Loucy (cell line): ENCODE measurements around the gene AP2B1.

ENCODE experiments used
- H2AFZ ChIP-seq: fragments of 200-600 bp; sonication (generic); 2 replicates; pipeline ENCODE4 v1.6.0; 2016; ENCODE audit warnings: antibody characterized with exemption, mild to moderate bottlenecking, low read length, moderate library complexity
- H3F3A ChIP-seq: fragments of 200-600 bp; 2 replicates; pipeline ENCODE4 v1.6.0; 2016; ENCODE audit warnings: antibody characterized with exemption, low read depth, mild to moderate bottlenecking
- H3K27me3 ChIP-seq: fragments of 200-600 bp; sonication (generic); 2 replicates; pipeline ENCODE4 v1.6.1; 2014; ENCODE audit warnings: low read length, mild to moderate bottlenecking; ENCODE audit not compliant: insufficient read depth, poor library complexity, severe bottlenecking
- H3K36me3 ChIP-seq: fragments of 200-600 bp; sonication (generic); 2 replicates; pipeline ENCODE4 v1.6.1; 2016; ENCODE audit warnings: low read length; ENCODE audit not compliant: insufficient read depth
- H3K4me1 ChIP-seq: fragments of 200-600 bp; sonication (generic); 2 replicates; pipeline ENCODE4 v1.5.1; 2014; ENCODE audit warnings: low read length, mild to moderate bottlenecking; ENCODE audit not compliant: insufficient read depth, poor library complexity, severe bottlenecking
- H3K4me2 ChIP-seq: fragments of 200-600 bp; sonication (generic); 2 replicates; pipeline ENCODE4 v1.6.0; 2014; ENCODE audit warnings: antibody characterized with exemption, low read length, low read depth, mild to moderate bottlenecking; ENCODE audit not compliant: poor library complexity, severe bottlenecking
- H3K4me3 ChIP-seq: fragments of 200-600 bp; sonication (generic); 2 replicates; pipeline ENCODE4 v1.5.1; 2014; ENCODE audit warnings: low read length, mild to moderate bottlenecking, mixed read lengths; ENCODE audit not compliant: poor library complexity, severe bottlenecking
- H3K79me2 ChIP-seq: fragments of 200-600 bp; sonication (generic); 2 replicates; pipeline ENCODE4 v1.6.1; 2014; ENCODE audit warnings: low read length; ENCODE audit not compliant: insufficient read depth
- H3K9ac ChIP-seq: fragments of 200-600 bp; sonication (generic); 2 replicates; pipeline ENCODE4 v1.6.0; 2014; ENCODE audit warnings: mild to moderate bottlenecking, low read depth, low read length, moderate library complexity; ENCODE audit not compliant: poor library complexity, severe bottlenecking
- H3K9me2 ChIP-seq: fragments of 200-600 bp; sonication (generic); replicated peaks from 2 replicates; pipeline ENCODE4 v1.6.1; 2016; ENCODE audit warnings: low read depth, low read length, mixed read lengths
- H3K9me3 ChIP-seq: fragments of 200-600 bp; sonication (generic); 2 replicates; pipeline ENCODE4 v1.6.1; 2014; ENCODE audit warnings: mild to moderate bottlenecking, antibody characterized with exemption, low read length, low read depth; ENCODE audit not compliant: insufficient read depth
- H4K20me1 ChIP-seq: fragments of 200-600 bp; sonication (generic); 2 replicates; pipeline ENCODE4 v1.6.0; 2014; ENCODE audit warnings: antibody characterized with exemption, low read length, mild to moderate bottlenecking; ENCODE audit not compliant: insufficient read depth, poor library complexity, severe bottlenecking
- CTCF ChIP-seq: fragments of 200-600 bp; sonication (generic); conservative IDR thresholded peaks from 2 replicates; pipeline ENCODE4 v1.5.1; 2014; ENCODE audit warnings: mild to moderate bottlenecking, antibody characterized with exemption, low read length
- EZH2phosphoT487 ChIP-seq: fragments of 200-600 bp; IDR thresholded peaks from 2 replicates; pipeline ENCODE4 v1.6.1; 2018; ENCODE audit warnings: antibody characterized with exemption, mild to moderate bottlenecking, moderate library complexity, borderline replicate concordance

AP2B1 gene

GRCh38 chr17:35709874-35710273 is 122.8 kb downstream of the AP2B1 start:
- H3F3A ChIP-seq: no peaks in the 10 kb centered on the region
- H3K9me3 ChIP-seq: no peaks in the 10 kb centered on the region
- no peak overlapping the region for H3K4me3 ChIP-seq
- no peaks in the 10 kb centered on the region for H3K9me2 ChIP-seq
- H3K9ac ChIP-seq: no peak overlapping the region
- no peak overlapping the region for H3K4me2 ChIP-seq
- H3K36me3 ChIP-seq: peaks cover 50% of the 10 kb centered on the region; the same call in 1 of the 2 replicates
- no peaks in the 10 kb centered on the region for H3K79me2 ChIP-seq
- no peak for TF ChIP-seq EZH2phosphoT487
- no peak for TF ChIP-seq CTCF
- H2AFZ ChIP-seq: no peak overlapping the region
- H3K27me3 ChIP-seq: no peaks in the 10 kb centered on the region
- no peaks in the 10 kb centered on the region for H4K20me1 ChIP-seq
- no peaks in the 10 kb centered on the region for H3K4me1 ChIP-seq

- H3K9ac ChIP-seq: no peak overlapping the region
- H2AFZ ChIP-seq: no peak overlapping the region
- TF ChIP-seq CTCF: no peak
- no peak for TF ChIP-seq EZH2phosphoT487
- H3K79me2 ChIP-seq: no peaks in the 10 kb centered on the region
- H3K27me3 ChIP-seq: no peaks in the 10 kb centered on the region
- peaks cover 58% of the 10 kb centered on the region; the same call in 1 of the 2 replicates for H3K36me3 ChIP-seq
- no peaks in the 10 kb centered on the region for H3K9me2 ChIP-seq
- no peak overlapping the region for H3K4me2 ChIP-seq
- H3K9me3 ChIP-seq: no peaks in the 10 kb centered on the region
- no peaks in the 10 kb centered on the region for H3K4me1 ChIP-seq
- H4K20me1 ChIP-seq: no peaks in the 10 kb centered on the region
- H3K4me3 ChIP-seq: no peak overlapping the region
- no peaks in the 10 kb centered on the region for H3F3A ChIP-seq
These were observed 123.8 kb downstream of the AP2B1 start for GRCh38 chr17:35710950-35711349.

- no peaks in the 10 kb centered on the region for H3K9me2 ChIP-seq
- no peak overlapping the region for H3K9ac ChIP-seq
- no peak overlapping the region for H3K4me3 ChIP-seq
- TF ChIP-seq EZH2phosphoT487: no peak
- no peak for TF ChIP-seq CTCF
- H3F3A ChIP-seq: no peaks in the 10 kb centered on the region
- H3K27me3 ChIP-seq: no peaks in the 10 kb centered on the region
- H3K36me3 ChIP-seq: peaks cover 81% of the 10 kb centered on the region; the same call in 1 of the 2 replicates
- no peaks in the 10 kb centered on the region for H3K9me3 ChIP-seq
- no peaks in the 10 kb centered on the region for H3K4me1 ChIP-seq
- H2AFZ ChIP-seq: no peak overlapping the region
- no peaks in the 10 kb centered on the region for H3K79me2 ChIP-seq
- H3K4me2 ChIP-seq: no peak overlapping the region
- no peaks in the 10 kb centered on the region for H4K20me1 ChIP-seq
These were observed 126.1 kb downstream of the AP2B1 start for GRCh38 chr17:35713069-35713728.
